Tibial nerve (tissue), 4 donors: ENCODE results near the gene KRT84.

Experiments used
- CTCF ChIP-seq, 5 experiments: fragments of 200-600 bp in 3 of 5; fragments of 450-650 bp in 2 of 5; sonication (generic) in 3 of 5; IDR thresholded peaks; one replicate each; pipeline ENCODE4 v1.5.1; 2016 to 2019; ENCODE audit warnings: antibody characterized with exemption in 5 of 5, mild to moderate bottlenecking in 3 of 5, moderate library complexity in 2 of 5
- EP300 ChIP-seq, 2 donors: sonication (generic); formaldehyde crosslinking; IDR thresholded peaks; one replicate each; pipeline ENCODE4 v1.6.1; 2017; ENCODE audit warnings: antibody characterized with exemption in 2 of 2, mild to moderate bottlenecking in 1 of 2
- POLR2A ChIP-seq, 2 donors: fragments of 450-650 bp; IDR thresholded peaks; one replicate each; pipeline ENCODE4 v1.6.1; 2017; ENCODE audit warnings: antibody characterized with exemption in 2 of 2, mild to moderate bottlenecking in 2 of 2, moderate library complexity in 2 of 2

DNA sequence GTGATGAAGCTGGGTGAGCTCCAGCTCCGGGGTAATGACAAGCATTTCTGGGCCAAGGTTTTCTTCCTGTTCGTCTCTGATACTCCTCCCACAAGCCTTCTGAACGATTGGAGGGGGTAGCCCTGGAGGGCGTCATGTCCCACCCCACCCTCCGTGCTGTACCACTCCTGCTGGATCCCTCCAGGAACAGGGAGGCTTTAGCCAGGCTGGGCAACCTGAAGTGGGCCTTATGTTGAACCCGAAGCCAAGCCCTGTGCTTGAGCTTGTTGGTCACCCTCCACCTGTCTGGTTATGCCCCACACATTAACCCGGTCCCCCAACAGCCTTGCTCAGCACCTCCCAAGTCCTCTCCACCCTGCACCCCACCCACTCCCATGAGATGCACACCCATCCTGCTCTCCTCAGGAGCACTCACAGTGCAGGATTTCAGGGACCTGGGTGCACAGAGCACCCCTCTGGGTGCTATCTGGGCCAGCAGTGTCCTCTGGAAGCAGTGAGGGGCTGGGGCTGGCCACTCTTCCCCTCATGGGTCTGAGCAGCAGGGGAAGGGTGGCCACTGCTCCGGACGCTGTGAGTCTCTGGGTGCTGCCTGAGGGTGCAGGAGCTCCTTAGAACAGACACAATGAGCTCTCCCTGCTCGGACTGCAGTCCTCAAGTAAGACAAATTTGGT, 57.5 kb downstream of the KRT84 start:
- TF ChIP-seq CTCF (IDR thresholded peaks at IDR 0.05), result no peak
- TF ChIP-seq POLR2A (IDR thresholded peaks at IDR 0.05), result no peak
- TF ChIP-seq EP300 (IDR thresholded peaks at IDR 0.05), result no peak
